K562 (cell line): ENCODE data around the gene CRABP1. TPM values are rescaled to one million over a fixed set of nuclear protein-coding genes. Genes with fewer than 3 reads are reported as not detected.

Experiments
- ATF4 ChIP-seq: fragments of 450-650 bp; formaldehyde crosslinking; IDR thresholded peaks from 2 replicates; pipeline ENCODE4 v1.4.0; 2022; ENCODE audit warnings: mild to moderate bottlenecking, moderate library complexity
- CEBPZ ChIP-seq: fragments of 150-350 bp; IDR thresholded peaks from 2 replicates; pipeline ENCODE4 v1.6.1; 2014; ENCODE audit warnings: low read depth, mild to moderate bottlenecking, low read length, borderline replicate concordance
- CREB1 ChIP-seq, 2 experiments: sonication (generic) in 1 of 2; formaldehyde crosslinking in 1 of 2; IDR thresholded peaks; 2 replicates each; pipeline versions ENCODE4 v1.6.1 to v1.8.0; 2012 to 2022; ENCODE audit warnings: inconsistent platforms in 1 of 2, mild to moderate bottlenecking in 1 of 2, missing genetic modification reagents in 1 of 2, moderate library complexity in 1 of 2
- CTBP1 ChIP-seq: fragments of 450-650 bp; IDR thresholded peaks from 2 replicates; pipeline ENCODE4 v1.6.1; 2016; ENCODE audit warnings: borderline replicate concordance
- E2F5 ChIP-seq: sonication (generic); formaldehyde crosslinking; IDR thresholded peaks from 2 replicates; pipeline ENCODE4 v1.8.0; 2022; ENCODE audit warnings: mild to moderate bottlenecking, missing genetic modification reagents
- NCOA2 ChIP-seq, 2 experiments: fragments of 450-650 bp; IDR thresholded peaks; 2 replicates each; pipeline ENCODE4 v1.6.1; 2018; ENCODE audit warnings: mild to moderate bottlenecking in 2 of 2, moderate library complexity in 1 of 2; ENCODE audit not compliant: partially characterized antibody in 2 of 2
- PHB ChIP-seq: fragments of 250-450 bp; sonication (Bioruptor Pico); IDR thresholded peaks from 2 replicates; pipeline ENCODE4 v1.5.0; 2021
- PPARD ChIP-seq: fragments of 250-450 bp; sonication (Bioruptor Pico); IDR thresholded peaks from 2 replicates; pipeline ENCODE4 v1.8.0; 2022; ENCODE audit warnings: inconsistent platforms, mild to moderate bottlenecking, moderate library complexity
- SMAD4 ChIP-seq: fragments of 250-450 bp; sonication (Bioruptor Pico); conservative IDR thresholded peaks from 2 replicates; pipeline ENCODE4 v1.8.0; 2021; ENCODE audit warnings: inconsistent platforms, mild to moderate bottlenecking, moderate library complexity
- TARDBP ChIP-seq: fragments of 450-650 bp; IDR thresholded peaks from 2 replicates; pipeline ENCODE4 v1.6.1; 2016
- ZFP91 ChIP-seq: sonication (generic); formaldehyde crosslinking; IDR thresholded peaks from 2 replicates; pipeline ENCODE4 v1.8.0; 2022; ENCODE audit warnings: mild to moderate bottlenecking, missing genetic modification reagents
- ZNF280A ChIP-seq: fragments of 450-650 bp; IDR thresholded peaks from 2 replicates; pipeline ENCODE4 v1.6.1; 2018; ENCODE audit warnings: mild to moderate bottlenecking, low read depth; ENCODE audit not compliant: partially characterized antibody
- ZNF444 ChIP-seq: fragments of 250-450 bp; sonication (Bioruptor Pico); IDR thresholded peaks from 2 replicates; pipeline ENCODE4 v1.4.0; 2020; ENCODE audit warnings: mild to moderate bottlenecking, moderate library complexity
- polyA plus RNA-seq, 8 experiments: library from polyadenylated mRNA; depleted of rRNA in 4 of 8; stranded (reverse) in 5 of 8; unstranded in 3 of 8; fragments of >200 nt; fragmentation: Nextera tagmentation in 2 of 8; fragmentation: Illumina TruSeq in 1 of 8; extraction: Ambion mirVana in 2 of 8; extraction: Trizol in 1 of 8; gene quantifications; 2 replicates each; pipeline versions ENCODE4 v1.2.1 to v1.2.3, GENCODE V29; 2011 to 2014; ENCODE audit warnings: inconsistent platforms in 1 of 8, missing spikeins in 1 of 8
- total RNA-seq, 7 experiments: library from RNA; depleted of rRNA in 6 of 7; stranded (reverse); fragments of >200 nt in 6 of 7; fragmentation: Illumina TruSeq in 2 of 7; extraction: Trizol in 2 of 7; gene quantifications; 2 replicates each; pipeline versions ENCODE4 v1.2.1 to v1.2.3, GENCODE V29; 2011 to 2021; ENCODE audit warnings: low replicate concordance in 1 of 7

CRABP1 gene
- total and polyA plus RNA-seq, 9 of the 15 experiments (the other 6 are each of a cell fraction or from before 2014, with no cell fraction given), result 0.60 TPM; not detected in 8

GRCh38 chr15:78299101-78299930 is 40.8 kb upstream of the CRABP1 start, which contains the start of gene SKIC8 (continued):
- no peak for TF ChIP-seq E2F5 (CRISPR knock-in tag)
- no peak for TF ChIP-seq PPARD (CRISPR knock-in tag)
- peak; percentile 61; the same call in 1 of the 2 replicates for TF ChIP-seq SMAD4 (CRISPR knock-in tag)
- no peak for TF ChIP-seq ZNF280A
- no peak for TF ChIP-seq TARDBP
- no peak for TF ChIP-seq PHB (CRISPR knock-in tag)
- peak; percentile 97 for TF ChIP-seq CREB1 (IDR thresholded peaks at IDR 0.05)
- peak; percentile 98 for TF ChIP-seq CREB1 (CRISPR knock-in tag; IDR thresholded peaks at IDR 0.05)
- TF ChIP-seq CTBP1, result peak; percentile 60; the same call in 1 of the 2 replicates
- TF ChIP-seq CEBPZ, result no peak
- no peak for TF ChIP-seq ZFP91 (CRISPR knock-in tag)
- TF ChIP-seq NCOA2 (IDR thresholded peaks at IDR 0.05; ENCODE audit: partially characterized antibody in 2 of 2), result no peak
- no peak for TF ChIP-seq ZNF444 (CRISPR knock-in tag)
- TF ChIP-seq ATF4 (CRISPR knock-in tag), result no peak
